NCI-H82 treated with DMSO at 0.1 percent for 48 hours (cell line): ENCODE results near the gene DCTPP1.
"Not testable (repeated sequence)": the region's sequence is repeated elsewhere in the genome, so short reads cannot be mapped to it uniquely, and the experiment has no call there.

ENCODE experiments used
- DNase-seq: peaks from one replicate; lab custom pipeline; 2025; ENCODE audit not compliant: unreplicated experiment; lab: John Stamatoyannopoulos, UW

Gene DCTPP1

DNA sequence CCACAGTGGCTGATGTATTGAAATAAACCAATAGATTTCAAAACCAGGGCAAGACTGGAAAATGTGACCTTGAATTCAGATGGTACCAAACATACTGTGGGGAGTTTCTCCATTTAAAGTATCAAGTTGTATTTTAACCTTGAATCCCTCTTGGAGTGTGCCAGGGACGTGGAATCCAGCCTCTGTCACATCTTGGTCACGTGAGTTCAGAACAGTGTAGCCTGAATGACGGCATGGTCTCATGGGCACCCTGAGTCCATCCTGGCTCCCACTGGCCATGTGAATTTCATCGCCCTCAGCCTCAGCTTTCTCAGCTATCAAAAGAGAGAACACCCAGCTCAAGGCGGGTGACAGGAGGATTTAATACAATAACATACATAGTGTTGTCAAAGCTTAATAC, 15.7 kb downstream of the DCTPP1 start:
- DNase-seq: no peak

DNA sequence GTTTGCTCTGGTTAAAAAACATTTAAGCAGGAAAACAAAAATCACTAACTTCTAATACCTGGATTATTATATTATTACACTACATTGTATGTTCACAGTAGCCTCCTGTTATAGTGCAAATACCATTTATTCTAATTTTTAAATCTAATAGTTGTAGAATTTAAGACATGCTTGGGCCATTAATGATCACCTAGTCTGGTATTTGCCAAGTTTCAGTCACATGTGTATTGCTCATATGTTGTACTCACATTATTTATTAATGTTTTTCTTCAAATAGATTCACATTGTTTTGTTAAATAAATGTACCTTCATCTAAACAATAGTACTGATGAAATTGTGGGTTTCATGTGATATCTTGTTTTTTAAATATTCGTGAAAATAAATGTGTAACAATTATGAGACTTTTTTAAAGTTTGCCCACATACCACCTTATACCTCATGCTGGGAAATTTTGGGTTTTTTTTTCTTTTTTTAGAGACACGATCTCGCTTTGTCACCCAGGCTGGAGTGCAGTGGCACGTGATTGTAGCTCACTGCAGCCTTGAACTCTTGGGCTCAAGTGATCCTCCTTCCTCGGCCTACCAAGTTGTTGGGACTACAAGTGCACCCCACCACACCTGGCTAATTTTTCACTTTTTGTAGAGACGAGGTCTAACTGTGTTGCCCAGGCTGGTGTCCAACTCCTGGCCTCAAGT, 16.6 kb downstream of the DCTPP1 start:
- DNase-seq: no peak

- DNase-seq: peak; percentile 63
These were observed 20.4 kb downstream of the DCTPP1 start for GRCh38 chr16:30409125-30410060.

DNA sequence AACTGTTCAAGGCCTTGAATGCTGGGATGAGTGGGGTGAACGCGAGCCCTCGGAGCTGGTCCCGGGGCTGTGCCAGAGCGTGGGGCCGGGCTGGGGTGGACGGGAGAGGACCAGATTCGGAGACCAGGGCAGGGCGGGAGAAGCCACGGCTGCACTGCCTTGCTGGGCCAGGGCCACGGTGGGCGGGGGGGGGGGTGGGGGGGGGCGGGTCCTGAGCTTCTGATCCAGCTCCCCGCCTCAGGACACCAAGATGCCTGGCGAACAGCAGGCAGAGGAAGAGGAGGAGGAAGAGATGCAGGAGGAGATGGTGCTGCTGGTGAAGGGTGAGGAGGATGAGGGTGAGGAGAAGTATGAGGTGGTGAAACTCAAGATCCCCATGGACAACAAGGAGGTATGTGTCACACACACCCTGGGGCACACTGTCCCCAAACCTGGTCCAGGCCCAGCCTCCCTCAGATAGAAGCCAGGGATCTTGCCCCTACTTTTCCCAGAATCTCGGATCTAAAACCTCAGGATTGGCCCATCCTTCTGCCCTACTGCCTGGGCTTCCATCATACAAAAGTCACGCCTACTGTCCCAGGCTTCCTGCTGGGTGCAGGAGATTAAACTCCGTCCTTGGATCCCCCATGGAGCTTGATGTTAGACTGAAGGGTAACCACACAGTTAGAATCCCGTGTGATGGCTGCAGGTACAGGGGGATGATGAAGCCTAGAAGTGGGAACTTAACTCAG, 21.9 kb downstream of the DCTPP1 start:
- DNase-seq: no peak

GRCh38 chr16:30407102-30407803, 22.6 kb downstream of the DCTPP1 start, which contains the start of gene ZNF771:
Gene ZNF771, plus strand, starts transcription at chr16:30407606. Its CDS starts 448 bp downstream, at chr16:30408054.
- DNase-seq: peak; percentile 45

GRCh38 chr16:30406795-30407101, 23.1 kb downstream of the DCTPP1 start:
- DNase-seq: no peak

GRCh38 chr16:30401768-30402425, 27.9 kb downstream of the DCTPP1 start:
- no peak for DNase-seq

DNA sequence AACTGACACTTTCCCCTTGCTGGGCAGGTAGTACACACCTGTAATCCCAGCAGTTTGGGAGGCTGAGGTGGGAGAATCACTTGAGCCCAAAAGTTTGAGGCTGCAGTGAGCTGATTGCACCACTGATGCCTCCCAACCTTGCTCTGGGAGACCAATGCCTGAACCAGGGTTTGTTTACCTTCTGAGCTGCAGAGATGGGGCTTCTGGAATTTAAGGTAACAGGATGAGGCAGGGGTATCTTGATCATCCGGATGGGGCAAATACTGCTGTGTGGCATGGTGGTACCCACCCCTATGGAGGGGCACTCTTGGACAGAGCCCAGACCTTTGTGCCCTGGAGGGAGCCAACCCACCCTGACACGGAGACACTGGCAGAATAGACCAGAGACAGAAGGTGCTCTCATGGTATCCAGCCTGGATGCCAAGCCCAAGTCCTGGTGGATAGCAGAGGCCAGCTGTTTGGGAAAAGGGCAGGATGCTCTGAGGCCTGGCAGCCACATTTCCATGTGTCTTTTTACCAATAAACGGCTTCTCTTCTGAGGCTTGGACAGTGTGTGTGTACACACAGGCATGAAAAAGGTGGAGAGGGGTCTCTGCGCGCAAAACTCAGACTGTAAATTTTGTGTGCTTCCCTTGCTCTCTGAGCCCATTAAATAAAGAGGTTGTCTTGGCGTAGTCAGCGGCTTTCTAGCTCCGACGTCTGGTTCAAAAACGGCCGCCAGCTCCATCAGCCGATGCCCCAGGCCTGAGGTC, 30.2 kb downstream of the DCTPP1 start:
- DNase-seq: no peak

DNA sequence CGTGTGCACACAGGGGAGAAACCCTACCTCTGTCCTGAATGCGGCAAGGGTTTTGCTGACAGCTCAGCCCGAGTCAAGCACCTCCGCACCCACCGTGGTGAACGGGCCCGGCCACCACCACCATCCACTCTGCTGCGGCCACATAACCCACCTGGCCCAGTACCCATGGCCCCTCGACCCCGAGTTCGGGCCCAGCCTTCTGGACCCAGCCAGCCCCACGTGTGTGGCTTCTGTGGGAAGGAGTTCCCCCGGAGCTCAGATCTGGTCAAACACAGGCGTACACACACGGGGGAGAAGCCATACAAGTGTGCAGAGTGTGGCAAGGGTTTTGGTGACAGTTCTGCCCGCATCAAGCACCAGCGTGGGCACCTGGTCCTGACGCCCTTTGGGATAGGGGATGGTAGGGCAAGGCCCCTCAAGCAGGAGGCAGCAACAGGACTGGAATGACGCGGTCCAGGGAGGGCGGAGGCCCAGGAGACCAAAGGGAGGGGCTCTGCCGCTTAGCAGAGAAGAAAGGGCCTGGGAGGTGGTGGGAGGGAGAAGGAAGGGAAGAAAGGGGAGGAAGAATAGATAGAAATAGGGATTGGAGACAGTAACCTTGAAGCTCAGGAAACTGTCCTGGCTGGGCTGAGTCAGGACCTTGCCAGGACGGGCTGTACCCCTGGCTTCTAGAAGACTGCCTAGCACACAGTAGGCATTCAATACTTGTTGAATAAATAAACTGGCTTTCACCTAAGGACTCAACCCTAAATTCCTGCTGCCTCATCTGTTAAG, 31.0 kb downstream of the DCTPP1 start:
- DNase-seq: no peak

DNA sequence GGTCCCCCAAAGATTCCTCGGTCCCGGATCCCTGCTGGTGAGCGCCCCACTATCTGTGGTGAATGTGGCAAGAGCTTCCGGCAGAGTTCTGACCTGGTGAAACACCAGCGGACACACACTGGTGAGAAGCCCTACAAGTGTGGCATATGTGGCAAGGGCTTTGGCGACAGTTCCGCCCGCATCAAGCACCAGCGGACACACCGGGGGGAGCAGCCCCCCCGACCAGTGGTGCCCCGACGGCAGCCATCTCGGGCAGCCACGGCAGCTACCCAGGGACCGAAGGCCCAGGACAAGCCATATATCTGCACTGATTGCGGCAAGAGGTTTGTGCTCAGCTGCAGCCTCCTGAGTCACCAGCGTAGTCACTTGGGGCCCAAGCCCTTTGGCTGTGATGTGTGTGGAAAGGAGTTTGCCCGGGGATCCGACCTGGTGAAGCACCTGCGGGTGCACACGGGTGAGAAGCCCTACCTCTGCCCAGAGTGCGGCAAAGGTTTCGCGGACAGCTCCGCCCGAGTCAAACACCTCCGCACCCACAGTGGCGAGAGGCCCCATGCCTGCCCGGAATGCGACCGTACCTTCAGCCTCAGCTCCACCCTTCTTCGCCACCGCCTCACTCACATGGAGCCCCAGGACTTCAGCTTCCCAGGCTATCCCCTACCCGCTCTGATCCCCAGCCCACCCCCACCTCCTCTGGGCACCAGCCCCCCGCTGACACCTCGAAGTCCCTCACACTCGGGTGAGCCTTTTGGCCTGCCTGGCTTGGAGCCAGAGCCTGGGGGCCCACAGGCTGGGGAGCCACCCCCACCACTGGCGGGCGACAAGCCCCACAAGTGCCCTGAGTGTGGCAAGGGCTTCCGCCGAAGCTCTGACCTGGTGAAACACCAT, 31.8 kb downstream of the DCTPP1 start:
- no peak for DNase-seq

DNA sequence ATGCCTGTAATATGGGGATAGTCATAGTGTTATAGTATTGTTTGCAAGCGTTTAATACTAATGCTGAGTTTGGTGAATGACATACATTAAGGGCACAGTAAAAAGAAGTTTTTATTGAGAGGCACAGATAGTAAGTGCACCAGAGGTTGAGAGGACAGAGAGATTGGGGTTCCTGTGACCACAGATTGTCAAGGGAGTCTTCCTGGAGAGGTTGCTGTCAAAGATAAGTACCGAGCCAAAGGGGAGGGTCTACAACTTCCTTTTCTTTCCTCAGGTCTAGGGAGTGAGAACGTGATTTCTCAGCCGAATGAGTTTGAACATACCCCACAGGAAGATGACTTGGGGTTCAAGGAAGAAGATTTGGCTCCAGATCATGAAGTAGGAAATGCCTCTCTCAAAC, 32.8 kb downstream of the DCTPP1 start:
- no peak for DNase-seq

DNA sequence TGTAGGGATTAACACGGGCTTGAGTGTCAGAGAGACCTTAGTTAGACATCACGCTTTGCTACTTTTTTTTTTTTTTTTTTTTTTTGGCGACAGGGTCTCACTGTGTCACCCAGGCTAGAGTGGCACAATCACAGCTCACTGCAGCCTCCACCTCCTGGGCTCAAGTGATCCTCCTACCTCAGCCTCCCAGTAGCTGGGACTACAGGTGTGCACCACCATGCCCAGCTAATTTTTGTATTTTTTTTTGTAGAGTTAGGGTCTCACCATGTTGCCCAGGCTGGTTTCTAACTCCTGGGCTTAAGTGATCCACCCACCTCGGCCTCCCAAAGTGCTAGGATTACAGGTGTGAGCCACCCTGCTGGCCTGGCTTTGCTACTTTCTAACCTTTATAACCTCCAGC, 33.2 kb downstream of the DCTPP1 start:
- DNase-seq: not testable (repeated sequence)

- DNase-seq: no peak
These were observed 33.7 kb downstream of the DCTPP1 start for GRCh38 chr16:30395992-30396585.

DNA sequence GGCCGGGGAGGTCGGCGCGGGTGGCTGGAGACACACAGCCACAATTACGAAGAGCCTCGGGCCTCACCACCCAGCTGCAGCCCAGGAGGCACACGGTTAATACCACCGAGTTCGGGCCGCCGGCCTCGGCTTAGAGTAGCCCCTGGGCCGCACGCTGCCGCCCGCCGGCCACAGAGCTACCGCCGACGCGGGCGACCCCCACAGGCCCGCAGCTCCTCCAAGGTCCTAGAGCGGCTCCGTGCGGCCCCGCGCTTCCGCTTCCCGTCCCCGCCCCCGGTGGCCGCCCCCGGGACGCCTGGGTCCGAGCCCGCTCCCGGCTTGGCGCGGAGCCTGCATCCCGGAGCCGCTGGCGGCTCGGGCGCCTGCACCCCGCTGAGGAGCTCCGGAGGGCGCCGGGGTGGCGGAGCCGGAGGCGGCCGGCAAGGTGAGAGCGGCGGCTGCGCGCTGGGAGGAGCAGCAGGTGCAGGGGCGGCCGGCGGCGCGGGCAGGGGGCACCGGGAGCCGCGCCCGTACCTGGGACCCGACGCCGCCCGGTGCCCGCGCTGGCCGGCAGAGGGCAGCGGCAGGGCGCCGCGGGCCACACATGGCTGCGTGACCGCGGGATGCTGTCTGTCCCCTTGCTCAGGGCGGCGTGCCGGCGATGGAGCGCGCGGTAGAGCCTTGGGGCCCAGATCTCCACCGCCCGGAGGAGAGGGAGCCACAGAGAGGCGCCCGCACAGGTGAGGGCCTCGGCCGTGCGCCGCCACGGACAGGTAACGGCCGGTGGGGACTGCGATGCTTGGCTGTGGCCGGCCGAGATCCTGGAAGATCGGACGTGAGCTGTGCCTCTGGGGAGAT, 34.5 kb downstream of the DCTPP1 start, which contains the start of gene ZNF48:
TSS of gene ZNF48 (plus strand) at position 266 of the 837 bp plus-strand sequence. CDS start at position 641, 375 bp downstream.
- peak; percentile 82 for DNase-seq

- DNase-seq: no peak
These were observed 35.2 kb downstream of the DCTPP1 start for GRCh38 chr16:30394592-30395154.

- DNase-seq: no peak
These were observed 46.3 kb downstream of the DCTPP1 start for GRCh38 chr16:30383521-30383920.
